Gastroesophageal sphincter (tissue), 4 donors: ENCODE measurements around the gene FBXW5. TPM values are rescaled to one million over a fixed set of nuclear protein-coding genes. Genes with fewer than 3 reads are reported as not detected.

ENCODE experiments used
- ATAC-seq: fragments of 150-250 bp; one replicate; pipeline ENCODE4 v1.9.1; 2016; ENCODE audit warnings: mild to moderate bottlenecking, moderate library complexity
- H3K27ac ChIP-seq, 4 donors: fragments of 200-600 bp; sonication (generic) in 3 of 4; 1 replicate in 3 of 4; 2 replicates in 1 of 4; pipeline ENCODE4 v1.5.1; 2016 to 2019
- H3K27me3 ChIP-seq: fragments of 200-600 bp; sonication (generic); one replicate; pipeline ENCODE4 v1.5.1; 2019
- H3K36me3 ChIP-seq, 2 donors: fragments of 200-600 bp; sonication (generic); one replicate each; pipeline ENCODE4 v1.5.1; 2019; ENCODE audit warnings: control low read depth in 1 of 2
- H3K4me1 ChIP-seq, 3 donors: fragments of 200-600 bp; sonication (generic); 1 replicate in 2 of 3; 2 replicates in 1 of 3; pipeline ENCODE4 v1.5.1; 2016 to 2019; ENCODE audit warnings: control low read depth in 2 of 3
- H3K4me3 ChIP-seq, 2 donors: fragments of 200-600 bp; sonication (generic); one replicate each; pipeline ENCODE4 v1.5.1; 2019; ENCODE audit warnings: mild to moderate bottlenecking in 1 of 2, moderate library complexity in 1 of 2
- H3K9me3 ChIP-seq, 3 donors: fragments of 200-600 bp; sonication (generic); one replicate each; pipeline ENCODE4 v1.5.1; 2017 to 2019; ENCODE audit warnings: control low read depth in 2 of 3
- CTCF ChIP-seq, 4 experiments: fragments of 200-600 bp in 2 of 4; fragments of 450-650 bp in 2 of 4; sonication (generic) in 1 of 4; IDR thresholded peaks; one replicate each; pipeline ENCODE4 v1.5.1; 2017 to 2019; ENCODE audit warnings: antibody characterized with exemption in 4 of 4, mild to moderate bottlenecking in 2 of 4, moderate library complexity in 2 of 4
- EP300 ChIP-seq: sonication (generic); formaldehyde crosslinking; IDR thresholded peaks from one replicate; pipeline ENCODE4 v1.6.1; 2017; ENCODE audit warnings: antibody characterized with exemption, mild to moderate bottlenecking
- POLR2A ChIP-seq, 2 donors: fragments of 450-650 bp; IDR thresholded peaks; one replicate each; pipeline ENCODE4 v1.6.1; 2017; ENCODE audit warnings: antibody characterized with exemption in 2 of 2, mild to moderate bottlenecking in 2 of 2, moderate library complexity in 1 of 2
- POLR2AphosphoS5 ChIP-seq: sonication (generic); formaldehyde crosslinking; IDR thresholded peaks from one replicate; pipeline ENCODE4 v1.6.1; 2017; ENCODE audit warnings: antibody characterized with exemption
- WGBS, 2 donors: methylation state at CpG; one replicate each; pipeline ENCODE4 v1.1.5; 2018; ENCODE audit warnings: low coverage in 1 of 2; 5-methylcytosine and 5-hydroxymethylcytosine counted together
- total RNA-seq, 4 donors: library from RNA; depleted of rRNA; stranded (reverse); fragments of >200 nt; gene quantifications; one replicate each; pipeline ENCODE4 v1.1.0, GENCODE V29; 2016

The FBXW5 gene
- total RNA-seq, 4 donors from 2014 or later = 171 to 310 (median 236) TPM

- no peaks in the 10 kb centered on the region for H3K9me3 ChIP-seq
- H3K4me1 ChIP-seq = peaks cover 2 to 39% (median 19%) of the 10 kb centered on the region in 3 donors
- H3K36me3 ChIP-seq = peaks cover 0 to 26% of the 10 kb centered on the region in 2 donors
- peak overlapping the region in 2 of 4 donors; percentile 64 to 76 for H3K27ac ChIP-seq
- TF ChIP-seq POLR2AphosphoS5 (no peak), CTCF (IDR thresholded peaks at IDR 0.05) (no peak), EP300 (no peak), POLR2A (IDR thresholded peaks at IDR 0.05) (no peak)
- 84 to 100% methylated on average over 1 to 5 of the region's 10 CpGs for WGBS, 2 donors
- no peaks in the 10 kb centered on the region for H3K27me3 ChIP-seq
- no peak for ATAC-seq
- H3K4me3 ChIP-seq = no peak overlapping the region
These were observed 44.0 kb downstream of the FBXW5 start for GRCh38 chr9:136900556-136900955.

DNA sequence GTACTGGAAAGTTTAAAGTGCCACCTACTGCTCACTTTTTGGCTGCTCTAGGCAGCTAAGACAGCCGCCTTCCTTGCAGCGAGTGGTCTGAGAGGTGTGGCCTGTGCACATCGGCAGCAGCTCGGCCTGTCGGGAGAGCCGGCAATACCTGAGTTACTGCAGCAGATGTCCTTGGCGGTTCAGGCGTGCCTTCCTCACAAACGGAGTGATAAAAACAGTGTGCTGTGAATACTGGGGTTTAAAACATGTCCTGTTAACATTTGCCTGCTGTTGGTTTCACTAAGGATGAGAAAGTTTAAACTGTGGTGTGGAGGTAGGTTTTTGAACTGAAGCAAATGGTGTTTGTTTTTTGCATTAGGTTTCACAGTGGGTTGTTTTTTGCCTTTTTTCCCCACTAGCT lies 45.3 kb downstream of the FBXW5 start:
- no peak for ATAC-seq
- Histone ChIP-seq H3K4me3 (no peak overlapping the region), H3K4me1 (peaks cover 2 to 39% (median 19%) of the 10 kb centered on the region in 3 donors), H3K27me3 (no peaks in the 10 kb centered on the region), H3K27ac (no peak overlapping the region), H3K36me3 (peaks cover 0 to 34% of the 10 kb centered on the region in 2 donors), H3K9me3 (no peaks in the 10 kb centered on the region)
- WGBS, 2 donors = 41 to 61% methylated on average over 6 to 8 of the region's 9 CpGs
- TF ChIP-seq CTCF (IDR thresholded peaks at IDR 0.05) (no peak), EP300 (no peak), POLR2A (IDR thresholded peaks at IDR 0.05) (no peak), POLR2AphosphoS5 (no peak)

DNA sequence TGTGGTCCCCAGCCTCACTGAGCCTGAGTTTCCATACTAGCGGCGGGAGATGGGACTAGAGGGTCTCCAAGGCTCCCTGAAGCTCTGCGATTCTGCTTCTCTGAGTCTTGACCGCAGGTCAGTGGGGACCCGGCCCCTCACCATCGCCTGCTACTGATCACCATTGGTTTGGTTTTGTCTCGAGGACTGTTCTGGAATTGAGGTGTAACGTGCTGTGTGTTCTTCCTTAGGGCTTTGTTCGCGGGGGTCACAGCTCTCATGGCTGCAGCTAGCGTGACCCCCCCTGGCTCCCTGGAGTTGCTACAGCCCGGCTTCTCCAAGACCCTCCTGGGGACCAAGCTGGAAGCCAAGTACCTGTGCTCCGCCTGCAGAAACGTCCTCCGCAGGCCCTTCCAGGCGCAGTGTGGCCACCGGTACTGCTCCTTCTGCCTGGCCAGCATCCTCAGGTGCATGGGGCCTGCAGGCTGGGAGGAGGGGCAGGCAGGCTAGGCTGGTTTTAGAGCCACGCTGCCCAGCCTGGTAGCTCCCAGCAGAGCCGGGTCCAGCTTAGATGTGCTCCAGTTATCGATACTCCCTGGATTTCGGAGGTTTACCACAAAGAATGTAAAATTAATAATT lies 45.9 kb downstream of the FBXW5 start:
- Histone ChIP-seq H3K27me3 (no peaks in the 10 kb centered on the region), H3K27ac (no peak overlapping the region), H3K36me3 (peaks cover 0 to 34% of the 10 kb centered on the region in 2 donors), H3K9me3 (no peaks in the 10 kb centered on the region), H3K4me1 (peaks cover 2 to 34% (median 19%) of the 10 kb centered on the region in 3 donors), H3K4me3 (no peak overlapping the region)
- TF ChIP-seq CTCF (IDR thresholded peaks at IDR 0.05) = no peak
- no peak for TF ChIP-seq POLR2AphosphoS5
- no peak for TF ChIP-seq EP300
- no peak for TF ChIP-seq POLR2A (IDR thresholded peaks at IDR 0.05)
- WGBS, 2 donors = 77 to 93% methylated on average over 3 to 5 of the region's 21 CpGs
- no peak for ATAC-seq

- WGBS, 2 donors = no CpG with 5 or more reads among the region's 11 CpGs
- Histone ChIP-seq H3K27ac (no peak overlapping the region), H3K36me3 (peaks cover 0 to 53% of the 10 kb centered on the region in 2 donors), H3K4me1 (peaks cover 0 to 9% (median 0%) of the 10 kb centered on the region in 3 donors), H3K9me3 (no peaks in the 10 kb centered on the region), H3K27me3 (no peaks in the 10 kb centered on the region), H3K4me3 (no peak overlapping the region)
- no peak for TF ChIP-seq POLR2A (IDR thresholded peaks at IDR 0.05)
- no peak for TF ChIP-seq CTCF (IDR thresholded peaks at IDR 0.05)
- no peak for ATAC-seq
These were observed 48.5 kb downstream of the FBXW5 start for GRCh38 chr9:136896027-136896426.

GRCh38 chr9:136890661-136891060 lies 53.9 kb downstream of the FBXW5 start:
- H3K36me3 ChIP-seq = peaks cover 0 to 37% of the 10 kb centered on the region in 2 donors
- 84 to 85% methylated on average over 5 to 6 of the region's 13 CpGs for WGBS, 2 donors
- H3K27me3 ChIP-seq = no peaks in the 10 kb centered on the region
- TF ChIP-seq CTCF (IDR thresholded peaks at IDR 0.05) (no peak), POLR2A (IDR thresholded peaks at IDR 0.05) (no peak), POLR2AphosphoS5 (no peak), EP300 (no peak)
- no peak for ATAC-seq
- H3K27ac ChIP-seq = no peak overlapping the region
- no peak overlapping the region for H3K4me3 ChIP-seq
- no peaks in the 10 kb centered on the region for H3K9me3 ChIP-seq
- H3K4me1 ChIP-seq = peaks cover 0 to 23% (median 6%) of the 10 kb centered on the region in 3 donors
